Mesodermal cell (in vitro differentiated cells): ENCODE results near the gene TRPM2.

Experiments used
- H3K27ac ChIP-seq: 2 replicates; pipeline ENCODE4 v1.7.0; 2013; ENCODE audit warnings: mild to moderate bottlenecking, low read depth, low read length, moderate library complexity; ENCODE audit not compliant: severe bottlenecking
- H3K36me3 ChIP-seq: 2 replicates; pipeline ENCODE4 v1.7.1; 2013; ENCODE audit warnings: mild to moderate bottlenecking, low read length, moderate library complexity; ENCODE audit not compliant: control insufficient read depth, insufficient read depth
- H3K4me1 ChIP-seq: one replicate; pipeline ENCODE4 v1.7.1; 2013; ENCODE audit warnings: mild to moderate bottlenecking, low read length; ENCODE audit not compliant: insufficient read depth, control insufficient read depth, poor library complexity, severe bottlenecking
- H3K4me3 ChIP-seq: 2 replicates; pipeline ENCODE4 v1.7.0; 2013; ENCODE audit warnings: low read length, control low read depth, mild to moderate bottlenecking; ENCODE audit not compliant: insufficient read depth, poor library complexity, severe bottlenecking; ENCODE audit errors: extremely low read depth
- H3K9me3 ChIP-seq: 2 replicates; pipeline ENCODE4 v1.7.1; 2013; ENCODE audit warnings: mild to moderate bottlenecking, low read length, moderate library complexity; ENCODE audit not compliant: control insufficient read depth
- WGBS, 2 experiments: methylation state at CpG; one replicate each; pipeline ENCODE4 v1.1.5; 2013; ENCODE audit warnings: missing lambda C conversion rate in 2 of 2; ENCODE audit not compliant: insufficient coverage in 2 of 2; 5-methylcytosine and 5-hydroxymethylcytosine counted together

Gene TRPM2

DNA sequence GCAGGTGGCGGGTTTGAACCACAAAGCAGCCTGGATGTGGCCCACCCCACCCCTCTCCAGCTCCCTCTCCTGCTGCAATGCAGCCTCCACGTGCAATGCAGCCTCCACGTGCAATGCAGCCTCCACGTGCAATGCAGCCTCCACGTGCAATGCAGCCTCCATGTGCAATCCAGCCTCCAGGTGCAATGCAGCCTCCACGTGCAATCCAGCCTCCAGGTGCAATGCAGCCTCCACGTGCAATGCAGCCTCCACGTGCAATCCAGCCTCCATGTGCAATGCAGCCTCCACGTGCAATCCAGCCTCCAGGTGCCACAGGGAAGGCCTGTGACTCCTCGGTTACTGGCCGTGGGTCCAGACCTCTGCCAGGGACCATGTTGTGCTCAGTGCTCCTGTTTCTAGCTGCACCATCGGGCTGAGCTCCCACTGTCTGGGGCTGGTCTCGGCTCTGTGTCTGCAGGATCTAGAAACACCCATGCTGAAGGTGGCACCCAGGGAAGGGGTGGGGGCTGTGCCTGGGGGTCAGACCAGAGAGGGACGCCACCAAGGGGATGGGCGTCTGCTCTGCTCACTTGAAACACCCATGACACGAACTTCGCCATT lies 90.0 kb downstream of the TRPM2 start:
- H3K9me3 ChIP-seq, result no peaks in the 10 kb centered on the region
- WGBS, 2 experiments, result 75 to 81% methylated on average over 13 to 15 of the region's 17 CpGs
- no peak overlapping the region for H3K4me3 ChIP-seq
- no peak overlapping the region for H3K27ac ChIP-seq
- H3K4me1 ChIP-seq, result no peaks in the 10 kb centered on the region
- H3K36me3 ChIP-seq, result no peaks in the 10 kb centered on the region

DNA sequence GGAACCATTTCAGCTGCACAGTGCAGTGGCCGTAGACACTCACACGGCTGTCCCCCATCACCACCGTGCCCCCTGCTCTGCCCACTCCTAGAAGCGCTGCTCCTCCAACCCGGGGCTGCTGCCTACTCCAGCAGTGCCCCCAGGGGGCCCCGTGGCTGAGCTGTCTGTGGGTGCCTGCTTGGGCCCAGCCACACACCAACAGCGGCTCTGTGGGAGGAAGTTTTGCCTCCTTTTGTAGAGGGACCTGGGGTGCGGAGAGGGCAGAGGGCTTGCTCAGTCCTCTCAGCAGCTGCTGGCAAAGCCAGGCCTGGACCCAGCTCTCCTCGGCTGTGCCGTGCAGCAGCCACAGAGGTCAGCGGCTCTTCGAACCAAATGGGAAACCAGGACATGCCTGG lies 90.5 kb downstream of the TRPM2 start:
- Histone ChIP-seq H3K9me3 (no peaks in the 10 kb centered on the region), H3K36me3 (no peaks in the 10 kb centered on the region), H3K27ac (no peak overlapping the region), H3K4me3 (no peak overlapping the region), H3K4me1 (peaks cover 5% of the 10 kb centered on the region)
- WGBS, 2 experiments, result 84 to 94% methylated on average over 5 to 12 of the region's 12 CpGs

- H3K4me1 ChIP-seq, result peaks cover 6% of the 10 kb centered on the region
- H3K9me3 ChIP-seq, result no peaks in the 10 kb centered on the region
- H3K36me3 ChIP-seq, result no peaks in the 10 kb centered on the region
- WGBS, 2 experiments, result 77 to 79% methylated on average over 18 of the region's 21 CpGs
- H3K27ac ChIP-seq, result no peak overlapping the region
- no peak overlapping the region for H3K4me3 ChIP-seq
Observed at GRCh38 chr21:44444286-44444931, 91.0 kb downstream of the TRPM2 start.

DNA sequence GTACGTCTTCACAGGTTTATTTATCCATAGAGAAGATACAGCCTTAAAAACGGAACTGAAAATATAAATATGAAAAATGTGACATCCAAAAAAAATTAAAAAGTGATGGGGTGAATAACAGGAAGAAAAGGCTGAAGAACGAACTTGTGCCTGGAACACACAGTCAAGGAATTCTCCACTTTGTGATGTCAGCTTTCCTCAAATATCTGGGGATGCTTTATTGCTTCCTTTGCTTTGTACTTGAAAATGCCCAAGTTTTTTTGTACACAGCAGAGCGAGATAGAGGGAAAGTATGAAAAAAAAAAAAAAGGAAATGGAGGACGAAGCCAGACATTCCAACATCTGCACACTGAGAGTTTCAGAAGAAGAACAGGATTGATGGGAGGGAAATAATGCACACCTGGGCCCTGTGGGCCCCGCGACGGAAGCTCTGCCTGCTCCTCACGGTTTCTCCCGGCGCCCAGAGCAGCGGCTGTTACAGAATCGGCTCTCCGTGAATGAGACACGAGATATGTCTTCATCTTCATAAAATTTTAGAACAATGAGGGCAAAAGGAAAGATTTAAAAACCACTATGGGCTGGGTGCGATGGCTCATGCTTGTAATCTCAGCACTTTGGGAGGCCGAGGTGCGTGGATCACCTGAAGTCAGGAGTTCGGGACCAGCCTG lies 91.9 kb downstream of the TRPM2 start:
- Histone ChIP-seq H3K27ac (no peak overlapping the region), H3K4me3 (no peak overlapping the region), H3K36me3 (no peaks in the 10 kb centered on the region), H3K9me3 (no peaks in the 10 kb centered on the region), H3K4me1 (peaks cover 6% of the 10 kb centered on the region)
- 90 to 91% methylated on average over 13 of the region's 19 CpGs for WGBS, 2 experiments

DNA sequence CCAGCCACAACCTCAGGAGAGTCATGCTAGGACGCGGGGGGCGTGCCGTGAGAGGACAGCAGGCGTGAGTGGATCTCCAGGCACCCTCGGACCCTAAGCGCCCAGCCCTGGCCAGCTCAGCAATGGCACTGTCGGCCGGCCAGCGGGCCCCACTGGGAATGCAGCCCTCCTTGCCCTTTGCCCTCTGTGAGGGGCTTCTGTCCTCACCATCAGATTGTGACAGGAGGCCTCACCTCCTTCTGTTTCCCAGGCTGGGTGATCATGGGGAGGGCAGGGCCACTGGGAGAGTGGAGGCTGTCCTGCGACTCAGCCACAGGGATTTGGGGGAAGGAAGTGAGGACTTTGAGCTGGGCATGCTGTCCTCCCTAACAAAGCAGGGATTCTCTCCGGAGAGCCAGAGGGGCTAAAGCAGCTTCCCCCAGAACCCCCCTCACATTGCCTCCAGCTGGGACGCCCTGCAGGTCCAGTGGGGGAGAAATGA lies 95.3 kb downstream of the TRPM2 start:
- 94 to 95% methylated on average over 11 of the region's 13 CpGs for WGBS, 2 experiments
- Histone ChIP-seq H3K27ac (no peak overlapping the region), H3K4me1 (peaks cover 6% of the 10 kb centered on the region), H3K4me3 (no peak overlapping the region), H3K36me3 (no peaks in the 10 kb centered on the region), H3K9me3 (peaks cover 2% of the 10 kb centered on the region)

DNA sequence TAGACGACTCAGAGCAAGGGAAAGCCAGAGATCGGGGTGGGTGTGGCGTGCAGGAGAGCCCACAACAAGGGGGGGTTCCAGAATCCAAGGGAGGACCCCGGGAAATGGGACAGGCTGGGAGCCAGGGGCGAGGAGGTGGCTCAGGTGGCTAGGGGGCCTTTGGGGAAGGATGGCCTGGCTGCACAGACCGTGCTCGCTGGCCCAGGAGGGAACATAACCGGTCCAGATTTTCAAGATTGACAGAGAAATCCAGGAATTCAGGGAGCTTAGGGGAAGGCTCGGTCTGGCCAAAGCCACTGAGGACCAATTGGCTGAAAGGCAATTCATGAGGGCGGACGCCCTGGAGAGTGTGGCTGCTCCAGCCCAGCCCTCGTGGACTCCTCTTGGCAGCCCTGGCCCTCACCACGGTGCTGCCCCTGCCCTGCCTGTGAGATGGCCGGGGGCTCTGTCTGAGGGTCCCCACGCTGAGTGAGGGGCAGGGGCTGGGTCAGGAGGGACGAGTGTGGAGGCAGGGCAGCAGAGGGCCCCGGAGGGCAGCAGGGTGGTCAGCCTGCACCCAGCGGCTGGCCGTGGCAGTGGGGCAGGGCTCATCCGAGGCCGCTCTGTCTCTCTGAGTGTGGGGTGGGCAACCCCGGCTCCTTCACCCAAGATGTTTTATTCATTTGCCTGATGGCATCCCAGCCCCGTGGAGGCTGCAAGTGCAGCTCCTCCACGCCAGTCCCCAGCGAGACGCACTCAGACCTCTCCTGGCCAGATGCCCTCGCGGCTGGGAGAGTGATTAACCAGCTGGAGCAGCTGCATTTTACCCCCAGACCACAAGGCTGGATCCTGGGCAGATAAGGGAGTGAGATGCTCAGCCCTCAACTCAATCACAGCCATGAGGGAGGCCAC lies 96.3 kb downstream of the TRPM2 start:
- 82 to 96% methylated on average over 25 of the region's 28 CpGs for WGBS, 2 experiments

GRCh38 chr21:44450402-44450801 lies 97.0 kb downstream of the TRPM2 start:
- Histone ChIP-seq H3K27ac (no peak overlapping the region), H3K9me3 (peaks cover 10% of the 10 kb centered on the region), H3K4me1 (peaks cover 6% of the 10 kb centered on the region), H3K4me3 (no peak overlapping the region), H3K36me3 (no peaks in the 10 kb centered on the region)
- WGBS, 2 experiments, result 84 to 87% methylated on average over 13 to 14 of the region's 14 CpGs

More for the DNA sequence above, 96.3 kb downstream of the TRPM2 start:
- Histone ChIP-seq H3K9me3 (peaks cover 10% of the 10 kb centered on the region), H3K27ac (no peak overlapping the region), H3K4me1 (peaks cover 6% of the 10 kb centered on the region), H3K36me3 (no peaks in the 10 kb centered on the region), H3K4me3 (no peak overlapping the region)

GRCh38 chr21:44450999-44451398 lies 97.6 kb downstream of the TRPM2 start:
- Histone ChIP-seq H3K36me3 (no peaks in the 10 kb centered on the region), H3K27ac (no peak overlapping the region), H3K9me3 (peaks cover 10% of the 10 kb centered on the region), H3K4me1 (peaks cover 6% of the 10 kb centered on the region), H3K4me3 (no peak overlapping the region)
- 91 to 93% methylated on average over 13 to 14 of the region's 14 CpGs for WGBS, 2 experiments

- WGBS, 2 experiments, result 100% methylated on average over 1 of the region's 3 CpGs; no CpG with 5 or more reads in 1 of the 2 experiments
- H3K36me3 ChIP-seq, result peaks cover 8% of the 10 kb centered on the region
- H3K9me3 ChIP-seq, result peaks cover 10% of the 10 kb centered on the region
- H3K4me1 ChIP-seq, result peaks cover 6% of the 10 kb centered on the region
- no peak overlapping the region for H3K27ac ChIP-seq
- no peak overlapping the region for H3K4me3 ChIP-seq
Observed at GRCh38 chr21:44453120-44453519, 99.7 kb downstream of the TRPM2 start.

GRCh38 chr21:44454058-44454457 lies 100.6 kb downstream of the TRPM2 start:
- Histone ChIP-seq H3K4me1 (no peaks in the 10 kb centered on the region), H3K36me3 (peaks cover 8% of the 10 kb centered on the region), H3K4me3 (no peak overlapping the region), H3K27ac (no peak overlapping the region), H3K9me3 (peaks cover 10% of the 10 kb centered on the region)
- WGBS, 2 experiments, result 100% methylated on average over 1 to 2 of the region's 5 CpGs
